Brain microvascular endothelial cell (primary cell): ENCODE measurements around the gene DOCK1.

ENCODE experiments used
- DNase-seq: peaks from one replicate; pipeline ENCODE4 v3.0.0-alpha.2; 2020
- H3K27ac ChIP-seq: fragments of 250-450 bp; sonication (Bioruptor Pico); 2 replicates; pipeline ENCODE4 v1.5.1; 2020; ENCODE audit warnings: mild to moderate bottlenecking, moderate library complexity
- H3K27me3 ChIP-seq: fragments of 250-450 bp; sonication (Bioruptor Pico); replicated peaks from 2 replicates; pipeline ENCODE4 v1.5.1; 2020; ENCODE audit warnings: mild to moderate bottlenecking
- H3K36me3 ChIP-seq: fragments of 250-450 bp; sonication (Bioruptor Pico); replicated peaks from 2 replicates; pipeline ENCODE4 v1.5.1; 2020; ENCODE audit warnings: mild to moderate bottlenecking
- H3K4me3 ChIP-seq: 2 replicates; pipeline ENCODE4 v1.5.1; 2011; ENCODE audit warnings: low read depth, mild to moderate bottlenecking, control low read depth, low read length, moderate library complexity
- in situ Hi-C: cut with HindIII; loops from 2 replicates; pipeline ENCODE4 v1.10.0; 2017; ENCODE audit warnings: low sequenced_read_pairs, low pct_ligation_motif_present
- TF ChIP-seq, protein P1 (sequence below): IDR thresholded peaks from 2 replicates; pipeline ENCODE4 v1.5.1; 2011; ENCODE audit warnings: low read depth, mild to moderate bottlenecking, moderate library complexity, low read length, control low read depth, inconsistent platforms; ENCODE audit errors: missing control alignments

The DOCK1 gene

DNA sequence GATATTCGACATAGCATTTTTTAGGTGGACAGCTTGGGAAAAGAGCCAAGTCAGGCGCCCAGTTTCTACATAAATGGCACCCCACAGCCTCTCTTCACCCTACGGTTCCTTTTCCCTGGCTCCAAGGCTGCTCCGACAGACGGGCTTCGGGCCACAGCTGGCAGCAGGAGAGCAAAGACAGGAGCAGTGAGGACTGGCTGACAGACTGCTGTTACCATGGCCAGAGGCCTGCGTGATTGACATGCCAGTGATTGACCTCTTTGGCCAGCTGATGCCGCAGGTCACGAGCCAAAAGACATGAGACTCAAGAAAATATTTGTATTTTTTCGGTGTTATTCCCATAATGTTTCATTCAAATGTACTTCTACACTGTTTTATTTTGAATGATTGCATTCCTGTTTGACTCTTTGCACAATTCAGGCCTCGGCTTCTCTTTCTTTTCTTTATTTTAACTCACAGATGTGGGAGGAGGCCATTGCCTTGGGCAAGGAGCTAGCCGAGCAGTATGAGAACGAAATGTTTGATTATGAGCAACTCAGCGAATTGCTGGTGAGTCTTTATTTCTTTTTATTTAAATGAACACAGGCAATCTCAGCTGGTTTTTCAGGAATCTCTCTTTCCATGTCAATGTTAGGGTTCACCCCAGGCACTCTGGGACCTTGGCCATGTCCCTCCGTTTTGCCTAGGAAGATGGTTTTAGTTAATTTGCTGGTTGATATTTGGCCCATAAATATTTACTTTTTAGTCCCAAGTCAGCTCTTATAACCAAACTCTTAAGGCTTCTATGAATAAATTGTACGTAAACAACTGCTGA lies 497.6 kb downstream of the DOCK1 start:
- no peak for DNase-seq
- H3K27ac ChIP-seq: no peak overlapping the region
- in situ Hi-C loops: no loop called here

DNA sequence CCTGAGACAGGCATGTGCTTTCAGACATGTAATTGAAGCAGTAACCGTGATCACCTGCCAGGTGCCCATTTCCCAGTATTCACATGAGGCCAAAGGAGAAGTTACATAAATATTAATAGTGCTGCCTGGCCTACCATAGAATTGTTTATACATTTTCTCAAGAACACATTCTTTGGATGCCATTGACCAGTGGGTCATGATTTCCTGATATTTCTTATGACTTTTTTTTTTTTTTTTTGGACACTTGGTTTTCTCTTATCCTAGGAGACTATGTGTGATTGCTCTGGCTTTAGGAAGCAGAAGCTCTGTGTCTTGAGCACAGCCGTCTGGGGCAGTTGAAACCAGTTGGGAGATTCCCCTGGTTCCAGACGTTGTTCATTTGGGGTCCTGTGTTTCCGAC lies 500.0 kb downstream of the DOCK1 start:
- TF ChIP-seq, protein P1, sequence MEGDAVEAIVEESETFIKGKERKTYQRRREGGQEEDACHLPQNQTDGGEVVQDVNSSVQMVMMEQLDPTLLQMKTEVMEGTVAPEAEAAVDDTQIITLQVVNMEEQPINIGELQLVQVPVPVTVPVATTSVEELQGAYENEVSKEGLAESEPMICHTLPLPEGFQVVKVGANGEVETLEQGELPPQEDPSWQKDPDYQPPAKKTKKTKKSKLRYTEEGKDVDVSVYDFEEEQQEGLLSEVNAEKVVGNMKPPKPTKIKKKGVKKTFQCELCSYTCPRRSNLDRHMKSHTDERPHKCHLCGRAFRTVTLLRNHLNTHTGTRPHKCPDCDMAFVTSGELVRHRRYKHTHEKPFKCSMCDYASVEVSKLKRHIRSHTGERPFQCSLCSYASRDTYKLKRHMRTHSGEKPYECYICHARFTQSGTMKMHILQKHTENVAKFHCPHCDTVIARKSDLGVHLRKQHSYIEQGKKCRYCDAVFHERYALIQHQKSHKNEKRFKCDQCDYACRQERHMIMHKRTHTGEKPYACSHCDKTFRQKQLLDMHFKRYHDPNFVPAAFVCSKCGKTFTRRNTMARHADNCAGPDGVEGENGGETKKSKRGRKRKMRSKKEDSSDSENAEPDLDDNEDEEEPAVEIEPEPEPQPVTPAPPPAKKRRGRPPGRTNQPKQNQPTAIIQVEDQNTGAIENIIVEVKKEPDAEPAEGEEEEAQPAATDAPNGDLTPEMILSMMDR: no peak
- Histone ChIP-seq H3K36me3 (no peaks in the 10 kb centered on the region), H3K27me3 (no peaks in the 10 kb centered on the region), H3K4me3 (no peak overlapping the region), H3K27ac (no peak overlapping the region)
- peak; percentile 28 for DNase-seq
- in situ Hi-C loops: no loop called here

More for the DNA sequence above, 497.6 kb downstream of the DOCK1 start:
- H3K4me3 ChIP-seq: no peak overlapping the region
- H3K36me3 ChIP-seq: no peaks in the 10 kb centered on the region
- TF ChIP-seq, protein P1: no peak
- H3K27me3 ChIP-seq: no peaks in the 10 kb centered on the region

DNA sequence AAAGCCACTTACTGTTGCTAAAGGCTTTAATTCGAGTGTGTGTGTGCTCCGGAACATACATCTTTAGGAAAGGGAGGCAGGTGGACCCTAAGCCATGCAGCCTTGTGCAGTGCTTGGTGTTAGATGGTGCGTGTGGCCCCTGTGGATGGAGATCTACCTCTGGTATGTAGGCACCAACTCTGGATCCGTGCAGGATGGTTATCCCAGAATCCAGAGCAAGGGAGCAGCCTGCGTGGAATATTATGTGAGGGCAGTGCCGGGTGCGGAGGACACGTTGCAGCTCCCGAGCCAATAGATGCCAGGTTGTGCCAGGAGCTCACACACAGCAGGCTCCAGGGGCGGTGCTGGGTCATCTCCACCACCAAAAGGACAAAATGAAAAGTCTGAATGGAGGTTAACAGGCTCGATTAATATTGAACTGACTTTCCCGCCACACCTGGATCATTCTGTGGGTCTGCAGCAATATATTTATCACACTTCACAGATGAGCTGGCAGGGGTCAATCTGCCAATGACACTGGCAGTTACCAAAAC lies 500.9 kb downstream of the DOCK1 start:
- no peak for DNase-seq
- TF ChIP-seq, protein P1: no peak
- no peak overlapping the region for H3K27ac ChIP-seq
- H3K36me3 ChIP-seq: peaks cover 3% of the 10 kb centered on the region
- in situ Hi-C loops: no loop called here
- H3K4me3 ChIP-seq: no peak overlapping the region
- no peaks in the 10 kb centered on the region for H3K27me3 ChIP-seq

DNA sequence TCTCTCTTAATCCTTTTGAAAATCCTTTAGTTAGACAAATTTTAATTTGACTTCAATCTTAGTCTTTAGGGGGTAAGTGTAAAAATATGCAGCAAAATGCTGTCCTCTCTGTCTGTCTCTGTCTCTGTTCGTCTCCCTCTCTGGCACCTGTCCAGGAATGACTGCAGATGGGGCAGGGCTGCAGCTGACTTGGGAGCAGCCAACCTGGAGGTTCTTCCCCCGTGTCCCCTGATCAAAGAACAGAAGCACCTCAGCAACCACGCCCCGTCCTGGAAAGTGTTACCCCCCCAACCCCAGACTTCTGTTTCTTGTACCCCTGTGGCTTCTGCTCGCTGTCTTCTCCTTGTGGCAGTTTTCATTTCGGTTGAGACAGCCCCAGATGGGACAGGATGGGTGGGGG lies 502.3 kb downstream of the DOCK1 start:
- Histone ChIP-seq H3K4me3 (no peak overlapping the region), H3K36me3 (peaks cover 5% of the 10 kb centered on the region), H3K27me3 (no peaks in the 10 kb centered on the region), H3K27ac (no peak overlapping the region)
- no peak for DNase-seq
- TF ChIP-seq, protein P1: no peak
- in situ Hi-C loops: no loop called here

DNA sequence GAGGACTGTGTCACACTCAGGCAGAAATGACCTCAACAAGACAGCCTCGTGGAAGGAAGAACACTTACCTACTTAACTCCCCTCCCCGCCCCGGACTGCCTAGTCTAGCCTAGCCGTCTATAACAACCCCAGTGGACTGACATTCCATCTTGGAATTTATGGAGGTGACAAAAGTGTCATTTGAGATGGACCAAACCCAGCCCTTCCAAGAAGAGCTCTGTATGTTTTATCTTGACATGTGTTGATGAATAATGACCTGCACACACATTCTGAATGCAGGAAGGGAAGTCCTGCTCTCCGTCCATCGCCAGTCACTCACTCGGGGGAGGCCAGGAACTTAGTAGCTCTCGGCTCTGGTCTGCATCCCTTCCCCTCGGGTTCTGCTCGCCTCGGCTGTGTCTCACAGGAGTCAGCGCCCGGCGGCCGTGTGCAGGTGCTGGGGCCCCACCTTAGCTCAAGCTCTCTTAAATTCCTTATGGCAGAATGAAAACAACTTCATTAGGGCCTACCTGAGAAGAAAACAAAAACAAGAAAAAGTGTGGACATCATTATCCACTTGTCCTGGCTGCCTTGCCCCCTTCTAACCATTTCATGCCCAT lies 503.0 kb downstream of the DOCK1 start:
- no peak overlapping the region for H3K4me3 ChIP-seq
- peaks cover 5% of the 10 kb centered on the region for H3K36me3 ChIP-seq
- TF ChIP-seq, protein P1: no peak
- DNase-seq: no peak
- in situ Hi-C loops: no loop called here
- H3K27ac ChIP-seq: no peak overlapping the region
- H3K27me3 ChIP-seq: no peaks in the 10 kb centered on the region
